ENCODE measurements around the gene DOCK8.

Gene DOCK8

GRCh38 chr9:479304-479970 is 264.8 kb downstream of the DOCK8 start:
- TF ChIP-seq ZFX (IDR thresholded peaks at IDR 0.05): no peak
- no peak for TF ChIP-seq CTCF (conservative IDR thresholded peaks at IDR 0.05)
- no peak overlapping the region for H3K27ac ChIP-seq

GRCh38 chr9:479971-480350 is 265.3 kb downstream of the DOCK8 start:
- H3K27ac ChIP-seq: no peak overlapping the region
- no peak for TF ChIP-seq CTCF (conservative IDR thresholded peaks at IDR 0.05)
- no peak for TF ChIP-seq ZFX (IDR thresholded peaks at IDR 0.05)

DNA sequence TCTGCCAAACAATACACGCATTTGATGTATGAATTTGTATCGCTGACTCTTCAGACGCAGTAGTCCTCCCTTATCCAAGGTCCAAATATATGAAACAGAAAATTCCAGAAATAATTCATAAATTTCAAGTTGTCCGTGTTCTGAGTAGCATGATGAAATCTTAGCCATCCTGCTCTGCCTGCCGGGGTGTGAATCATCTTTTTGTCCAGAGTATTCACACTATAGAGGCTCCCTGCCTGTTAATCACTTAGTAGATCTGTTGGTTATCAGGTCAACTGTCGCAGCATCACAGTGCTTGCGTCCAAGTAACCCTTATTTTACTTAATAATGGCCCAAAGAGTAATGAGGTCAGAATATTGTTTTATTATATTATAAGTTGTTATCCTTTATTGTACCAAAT is 268.1 kb downstream of the DOCK8 start:
- H3K27ac ChIP-seq: no peak overlapping the region
- TF ChIP-seq CTCF (conservative IDR thresholded peaks at IDR 0.05) (no peak), ZFX (IDR thresholded peaks at IDR 0.05) (no peak)

GRCh38 chr9:486156-486555 is 271.5 kb downstream of the DOCK8 start:
- TF ChIP-seq ZFX (IDR thresholded peaks at IDR 0.05): no peak
- TF ChIP-seq CTCF (conservative IDR thresholded peaks at IDR 0.05): no peak
- no peak overlapping the region for H3K27ac ChIP-seq

- no peak overlapping the region for H3K27ac ChIP-seq
- TF ChIP-seq CTCF (conservative IDR thresholded peaks at IDR 0.05): no peak
These were observed 272.8 kb downstream of the DOCK8 start for GRCh38 chr9:487429-487828.

DNA sequence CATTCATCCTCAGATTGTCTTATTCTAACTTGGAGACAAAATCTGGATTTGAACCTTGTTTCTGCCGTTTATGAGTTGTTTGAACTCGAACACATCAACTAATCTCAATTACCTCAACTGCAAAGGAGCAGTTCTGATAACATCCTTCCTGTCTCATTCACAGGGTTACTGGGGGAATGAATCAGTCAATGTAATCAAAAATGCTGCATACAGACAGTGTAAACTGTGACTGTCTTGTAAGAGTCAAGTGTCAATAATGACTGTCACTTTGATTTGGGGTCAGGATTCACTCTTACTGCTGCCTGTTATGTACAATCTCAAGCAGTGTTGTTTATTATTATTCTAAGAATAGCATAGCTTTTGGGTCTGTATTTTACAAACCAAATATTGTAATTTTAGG is 273.8 kb downstream of the DOCK8 start:
- TF ChIP-seq CTCF (conservative IDR thresholded peaks at IDR 0.05) (no peak), ZFX (IDR thresholded peaks at IDR 0.05) (no peak)
- no peak overlapping the region for H3K27ac ChIP-seq

GRCh38 chr9:489198-490197 is 274.8 kb downstream of the DOCK8 start:
- H3K27ac ChIP-seq: peak overlapping the region; percentile 60; the same call in 1 of the 2 replicates
- TF ChIP-seq CTCF (conservative IDR thresholded peaks at IDR 0.05): no peak
- TF ChIP-seq ZFX (IDR thresholded peaks at IDR 0.05): no peak

Data from C4-2B (cell line).